22Rv1 (cell line): Measurements from ENCODE around the gene PSMB5.

ENCODE experiments used
- H3K27ac ChIP-seq: fragments of 450-650 bp; 2 replicates; pipeline ENCODE4 v1.5.1; 2017
- CTCF ChIP-seq: fragments of 450-650 bp; IDR thresholded peaks from 2 replicates; pipeline ENCODE4 v1.5.1; 2017; ENCODE audit warnings: mild to moderate bottlenecking
- ZFX ChIP-seq: fragments of 450-650 bp; IDR thresholded peaks from 2 replicates; pipeline ENCODE4 v1.6.1; 2017; ENCODE audit warnings: antibody characterized with exemption, borderline replicate concordance

The PSMB5 gene

GRCh38 chr14:23053426-23053825 lies 18.7 kb upstream of the PSMB5 start:
- TF ChIP-seq ZFX (no peak), CTCF (no peak)
- no peak overlapping the region for H3K27ac ChIP-seq

DNA sequence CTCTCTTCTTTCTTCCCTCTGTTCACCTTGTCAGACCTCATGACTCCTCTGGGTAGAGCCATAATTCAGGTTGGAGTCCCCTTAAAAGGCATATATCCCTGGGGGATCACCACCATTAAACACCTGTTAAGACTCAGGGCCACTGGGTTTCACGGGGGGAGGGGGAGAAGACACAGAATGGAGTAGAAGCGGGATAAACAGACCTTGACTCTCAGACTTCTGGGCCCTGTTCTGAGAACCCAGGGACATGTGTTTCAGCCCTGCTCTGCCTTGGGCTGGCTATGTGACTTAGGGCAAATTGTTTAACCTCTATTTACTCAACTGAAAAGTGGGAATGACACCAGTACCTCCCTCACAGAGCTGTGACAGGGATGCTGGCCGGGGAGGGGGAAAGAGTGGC lies 18.0 kb upstream of the PSMB5 start:
- TF ChIP-seq ZFX = no peak
- no peak for TF ChIP-seq CTCF
- no peak overlapping the region for H3K27ac ChIP-seq

- TF ChIP-seq ZFX = no peak
- TF ChIP-seq CTCF = no peak
- H3K27ac ChIP-seq = no peak overlapping the region
Measured at GRCh38 chr14:23052182-23052623, 17.5 kb upstream of the PSMB5 start.

- H3K27ac ChIP-seq = no peak overlapping the region
- no peak for TF ChIP-seq ZFX
- TF ChIP-seq CTCF = no peak
Measured at GRCh38 chr14:23051141-23052057, 16.7 kb upstream of the PSMB5 start.

DNA sequence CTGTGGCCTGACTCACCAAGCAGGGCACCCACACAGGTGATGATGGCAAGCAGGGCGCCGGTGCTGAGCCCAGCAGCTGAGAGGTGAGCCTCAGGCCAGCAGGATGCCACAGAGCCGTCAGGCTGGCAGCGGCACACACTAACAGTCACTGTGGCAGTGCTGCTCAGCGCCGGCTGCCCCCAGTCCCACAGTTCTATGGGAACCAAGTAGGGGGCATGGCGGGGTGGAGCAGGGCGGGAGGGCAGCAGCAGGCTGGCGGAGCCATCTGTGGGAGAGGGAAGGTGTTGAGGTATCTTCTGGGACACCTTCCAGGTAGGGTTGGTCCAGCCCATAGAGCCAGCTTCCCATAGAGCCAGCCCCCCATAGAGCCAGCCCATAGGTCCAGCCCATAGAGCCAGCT lies 14.3 kb upstream of the PSMB5 start:
- no peak overlapping the region for H3K27ac ChIP-seq
- TF ChIP-seq CTCF (no peak), ZFX (no peak)

GRCh38 chr14:23047751-23048693 lies 13.3 kb upstream of the PSMB5 start:
- no peak overlapping the region for H3K27ac ChIP-seq

More at GRCh38 chr14:23047751-23048693, 13.3 kb upstream of the PSMB5 start:
- TF ChIP-seq CTCF (no peak), ZFX (no peak)
